Body of pancreas (tissue), 4 donors: ENCODE results near the gene SOBP.

ENCODE experiments used
- CTCF ChIP-seq, 7 experiments: fragments of 450-650 bp in 4 of 7; fragments of 200-600 bp in 3 of 7; sonication (generic) in 3 of 7; IDR thresholded peaks; one replicate each; pipeline ENCODE4 v1.5.1; 2016 to 2019; ENCODE audit warnings: antibody characterized with exemption in 7 of 7
- POLR2A ChIP-seq, 3 donors: fragments of 450-650 bp; IDR thresholded peaks; one replicate each; pipeline ENCODE4 v1.6.1; 2016; ENCODE audit warnings: antibody characterized with exemption in 3 of 3, mild to moderate bottlenecking in 2 of 3

GRCh38 chr6:107606407-107606806 is 116.5 kb downstream of the SOBP start:
- TF ChIP-seq POLR2A (IDR thresholded peaks at IDR 0.05), result no peak
- no peak for TF ChIP-seq CTCF (IDR thresholded peaks at IDR 0.05)
